ENCODE results near the gene UROS. TPM values are rescaled to one million over a fixed set of nuclear protein-coding genes. Genes with fewer than 3 reads are reported as not detected.

The UROS gene
- total and polyA plus RNA-seq, 2 donors (not counting 1 experiment from before 2014, with no cell fraction given) = 54.4 to 60.4 TPM

DNA sequence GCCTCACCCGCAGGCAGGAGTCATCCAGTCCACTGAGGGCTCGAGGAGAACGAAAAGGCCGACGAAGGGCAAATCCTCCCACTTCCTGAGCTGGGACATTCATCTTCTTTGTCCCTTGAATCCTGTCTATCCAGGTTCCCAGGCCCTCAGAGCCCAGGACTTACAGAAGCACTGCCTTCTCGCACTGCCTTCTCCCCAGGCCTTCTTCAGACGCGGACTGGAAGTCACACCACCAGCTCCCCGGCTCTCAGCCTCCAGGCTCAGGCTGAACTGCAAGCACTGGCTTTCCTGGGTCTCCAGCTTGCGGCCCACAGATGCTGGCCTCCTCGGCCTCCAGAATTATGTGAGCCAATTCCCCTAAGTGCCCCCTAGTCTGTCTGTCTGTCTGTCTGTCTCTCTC is 41.0 kb downstream of the UROS start:
- Histone ChIP-seq H3K4me2 (ENCODE audit: extremely low read depth, insufficient read depth, low read length) (no peak overlapping the region), H3K4me1 (ENCODE audit: control insufficient read depth, extremely low read depth, insufficient read depth, low read length) (no peaks in the 10 kb centered on the region), H4K20me1 (ENCODE audit: control insufficient read depth, extremely low read depth, insufficient read depth, low read length) (no peaks in the 10 kb centered on the region), H3K9me3 (ENCODE audit: control insufficient read depth, insufficient read depth, low read depth, low read length) (no peaks in the 10 kb centered on the region), H3K27me3 (ENCODE audit: control insufficient read depth, insufficient read depth, low read length) (peaks cover 2% of the 10 kb centered on the region), H3K79me2 (ENCODE audit: control insufficient read depth, insufficient read depth, low read length) (no peaks in the 10 kb centered on the region), H3K27ac (ENCODE audit: insufficient read depth, low read length) (no peak overlapping the region), H3K4me3 (replicated peaks in 1 of 4; ENCODE audit: control extremely low read depth in 1 of 4, insufficient read depth in 1 of 4, low read depth in 3 of 4, low read length in 4 of 4) (no peak overlapping the region), H3K9ac (ENCODE audit: insufficient read depth, low read length) (no peak overlapping the region), H2AFZ (ENCODE audit: low read length) (no peak overlapping the region), H3K36me3 (ENCODE audit: control insufficient read depth, insufficient read depth, low read length) (no peaks in the 10 kb centered on the region)
- TF ChIP-seq, protein P1, sequence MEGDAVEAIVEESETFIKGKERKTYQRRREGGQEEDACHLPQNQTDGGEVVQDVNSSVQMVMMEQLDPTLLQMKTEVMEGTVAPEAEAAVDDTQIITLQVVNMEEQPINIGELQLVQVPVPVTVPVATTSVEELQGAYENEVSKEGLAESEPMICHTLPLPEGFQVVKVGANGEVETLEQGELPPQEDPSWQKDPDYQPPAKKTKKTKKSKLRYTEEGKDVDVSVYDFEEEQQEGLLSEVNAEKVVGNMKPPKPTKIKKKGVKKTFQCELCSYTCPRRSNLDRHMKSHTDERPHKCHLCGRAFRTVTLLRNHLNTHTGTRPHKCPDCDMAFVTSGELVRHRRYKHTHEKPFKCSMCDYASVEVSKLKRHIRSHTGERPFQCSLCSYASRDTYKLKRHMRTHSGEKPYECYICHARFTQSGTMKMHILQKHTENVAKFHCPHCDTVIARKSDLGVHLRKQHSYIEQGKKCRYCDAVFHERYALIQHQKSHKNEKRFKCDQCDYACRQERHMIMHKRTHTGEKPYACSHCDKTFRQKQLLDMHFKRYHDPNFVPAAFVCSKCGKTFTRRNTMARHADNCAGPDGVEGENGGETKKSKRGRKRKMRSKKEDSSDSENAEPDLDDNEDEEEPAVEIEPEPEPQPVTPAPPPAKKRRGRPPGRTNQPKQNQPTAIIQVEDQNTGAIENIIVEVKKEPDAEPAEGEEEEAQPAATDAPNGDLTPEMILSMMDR (conservative IDR thresholded peaks at IDR 0.05 in 1 of 2, IDR thresholded peaks at IDR 0.05 in 1 of 2; ENCODE audit: low read depth in 1 of 2, low read length in 2 of 2) = no peak
- no peak for DNase-seq (ENCODE audit: low read depth in 2 of 2)

DNA sequence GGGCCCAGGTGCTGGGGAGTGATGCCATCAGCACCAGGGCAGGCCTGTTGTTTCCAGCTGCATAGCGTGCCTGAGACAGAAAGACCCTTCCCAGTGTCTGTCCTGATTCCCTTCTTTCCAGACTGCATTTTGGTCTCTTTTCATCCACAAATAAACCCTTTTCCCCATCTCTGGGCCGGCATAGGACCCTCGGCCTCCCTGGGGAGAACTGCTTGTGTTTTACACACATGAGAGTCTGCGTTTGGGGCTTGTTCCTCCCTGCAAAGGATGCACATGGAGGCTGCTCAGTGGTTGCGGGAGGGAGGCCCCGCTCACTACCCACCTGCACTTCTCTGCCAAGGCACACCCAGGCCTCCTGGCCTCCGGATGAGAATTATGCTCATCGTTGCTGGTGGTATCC is 41.7 kb downstream of the UROS start:
- Histone ChIP-seq H3K9ac (ENCODE audit: insufficient read depth, low read length) (no peak overlapping the region), H2AFZ (ENCODE audit: low read length) (no peak overlapping the region), H3K4me3 (replicated peaks in 1 of 4; ENCODE audit: control extremely low read depth in 1 of 4, insufficient read depth in 1 of 4, low read depth in 3 of 4, low read length in 4 of 4) (no peak overlapping the region), H3K4me2 (ENCODE audit: extremely low read depth, insufficient read depth, low read length) (no peak overlapping the region), H3K36me3 (ENCODE audit: control insufficient read depth, insufficient read depth, low read length) (no peaks in the 10 kb centered on the region), H3K27me3 (ENCODE audit: control insufficient read depth, insufficient read depth, low read length) (peaks cover 2% of the 10 kb centered on the region), H3K4me1 (ENCODE audit: control insufficient read depth, extremely low read depth, insufficient read depth, low read length) (no peaks in the 10 kb centered on the region), H3K27ac (ENCODE audit: insufficient read depth, low read length) (no peak overlapping the region), H4K20me1 (ENCODE audit: control insufficient read depth, extremely low read depth, insufficient read depth, low read length) (no peaks in the 10 kb centered on the region), H3K9me3 (ENCODE audit: control insufficient read depth, insufficient read depth, low read depth, low read length) (no peaks in the 10 kb centered on the region), H3K79me2 (ENCODE audit: control insufficient read depth, insufficient read depth, low read length) (no peaks in the 10 kb centered on the region)
- DNase-seq (ENCODE audit: low read depth in 2 of 2) = no peak
- TF ChIP-seq, protein P1 (conservative IDR thresholded peaks at IDR 0.05 in 1 of 2, IDR thresholded peaks at IDR 0.05 in 1 of 2; ENCODE audit: low read depth in 1 of 2, low read length in 2 of 2) = no peak
- no peak for TF ChIP-seq EZH2 (IDR thresholded peaks at IDR 0.05; ENCODE audit: low read length, missing control alignments)

DNA sequence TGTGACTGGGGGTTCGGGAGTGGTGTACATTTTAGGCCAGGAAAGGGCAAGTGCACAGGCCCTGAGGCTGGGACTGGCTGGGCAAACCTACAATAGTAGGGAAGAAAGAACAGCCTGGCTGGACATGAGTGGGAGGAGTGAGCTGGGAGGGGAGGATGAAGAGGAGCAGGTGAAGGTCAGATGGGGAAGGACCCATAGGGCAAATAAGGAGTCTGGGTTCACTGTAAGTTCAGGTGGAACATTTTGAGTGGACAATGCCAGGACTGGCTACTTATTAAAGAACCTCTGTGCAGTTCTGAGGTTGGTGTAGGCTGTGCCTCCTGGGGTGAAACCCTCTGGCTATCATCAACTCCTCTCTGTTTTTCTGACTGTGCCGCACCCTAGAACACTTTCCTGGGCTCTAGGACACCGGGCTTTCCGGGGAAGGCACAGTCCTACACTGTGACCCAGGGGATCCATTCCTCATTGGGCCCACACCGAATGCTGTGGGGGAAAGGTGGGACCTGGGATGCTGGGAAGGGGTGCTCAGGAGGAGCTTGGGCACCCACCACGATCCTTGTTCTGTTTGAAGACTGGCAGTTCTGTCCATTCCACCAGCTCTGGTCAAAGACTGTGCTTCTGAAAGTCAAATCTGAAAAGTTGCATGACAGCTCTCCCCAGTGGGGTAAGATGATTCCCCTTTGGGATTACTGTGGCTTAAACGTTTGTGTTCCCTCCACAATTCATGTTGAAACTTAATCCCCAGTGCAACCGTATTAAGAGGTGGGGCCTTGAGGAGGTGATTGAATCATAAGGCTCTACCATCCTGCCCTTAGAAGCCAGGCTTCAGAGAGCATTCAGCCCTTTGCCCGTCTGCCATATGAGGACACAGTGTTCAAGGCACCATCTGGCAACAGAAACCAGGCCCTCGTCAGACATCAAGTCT is 43.4 kb downstream of the UROS start:
- TF ChIP-seq, protein P1 (conservative IDR thresholded peaks at IDR 0.05 in 1 of 2, IDR thresholded peaks at IDR 0.05 in 1 of 2; ENCODE audit: low read depth in 1 of 2, low read length in 2 of 2) = no peak
- TF ChIP-seq EZH2 (IDR thresholded peaks at IDR 0.05; ENCODE audit: low read length, missing control alignments) = no peak
- Histone ChIP-seq H2AFZ (ENCODE audit: low read length) (no peak overlapping the region), H3K4me1 (ENCODE audit: control insufficient read depth, extremely low read depth, insufficient read depth, low read length) (no peaks in the 10 kb centered on the region), H3K27me3 (ENCODE audit: control insufficient read depth, insufficient read depth, low read length) (peaks cover 2% of the 10 kb centered on the region), H3K9ac (ENCODE audit: insufficient read depth, low read length) (no peak overlapping the region), H3K36me3 (ENCODE audit: control insufficient read depth, insufficient read depth, low read length) (no peaks in the 10 kb centered on the region), H3K9me3 (ENCODE audit: control insufficient read depth, insufficient read depth, low read depth, low read length) (no peaks in the 10 kb centered on the region), H3K4me2 (ENCODE audit: extremely low read depth, insufficient read depth, low read length) (no peak overlapping the region), H3K79me2 (ENCODE audit: control insufficient read depth, insufficient read depth, low read length) (no peaks in the 10 kb centered on the region), H3K27ac (ENCODE audit: insufficient read depth, low read length) (no peak overlapping the region), H4K20me1 (ENCODE audit: control insufficient read depth, extremely low read depth, insufficient read depth, low read length) (no peaks in the 10 kb centered on the region), H3K4me3 (replicated peaks in 1 of 4; ENCODE audit: control extremely low read depth in 1 of 4, insufficient read depth in 1 of 4, low read depth in 3 of 4, low read length in 4 of 4) (no peak overlapping the region)
- DNase-seq (ENCODE audit: low read depth in 2 of 2) = no peak

All from fibroblast of lung (primary cell).